GM23338 (cell line): ENCODE results near the gene WNT7A. TPM values are rescaled to one million over a fixed set of nuclear protein-coding genes. Genes with fewer than 3 reads are reported as not detected.

Experiments
- ATAC-seq: fragments of 200-7000 bp; cut with Tn5 transposase; 3 replicates; pipeline ENCODE4 v1.9.1; 2020
- DNase-seq: peaks from one replicate; pipeline ENCODE4 v3.0.0-alpha.2; 2015; ENCODE audit warnings: low spot score
- H2AFZ ChIP-seq: fragments of 200-600 bp; sonication (generic); 2 replicates; pipeline ENCODE4 v1.8.0; 2016; ENCODE audit warnings: antibody characterized with exemption, mild to moderate bottlenecking, moderate library complexity
- H3F3A ChIP-seq: fragments of 200-600 bp; sonication (generic); replicated peaks from 2 replicates; pipeline ENCODE4 v1.8.0; 2017; ENCODE audit warnings: antibody characterized with exemption, mixed run types, low read depth
- H3K27ac ChIP-seq: fragments of 200-600 bp; sonication (generic); 2 replicates; pipeline ENCODE4 v1.6.1; 2016; ENCODE audit warnings: low read depth
- H3K27me3 ChIP-seq: fragments of 200-600 bp; sonication (generic); 2 replicates; pipeline ENCODE4 v1.8.0; 2016; ENCODE audit warnings: mild to moderate bottlenecking, mixed run types, moderate library complexity; ENCODE audit not compliant: insufficient read depth
- H3K36me3 ChIP-seq: fragments of 200-600 bp; sonication (generic); 2 replicates; pipeline ENCODE4 v1.8.0; 2016; ENCODE audit warnings: mild to moderate bottlenecking; ENCODE audit not compliant: insufficient read depth
- H3K4me1 ChIP-seq: fragments of 200-600 bp; sonication (generic); 2 replicates; pipeline ENCODE4 v1.8.0; 2016; ENCODE audit warnings: mild to moderate bottlenecking, moderate library complexity; ENCODE audit not compliant: insufficient read depth
- H3K4me2 ChIP-seq: fragments of 200-600 bp; sonication (generic); 2 replicates; pipeline ENCODE4 v1.7.1; 2017; ENCODE audit warnings: mixed run types
- H3K4me3 ChIP-seq: fragments of 200-600 bp; sonication (generic); 2 replicates; pipeline ENCODE4 v1.6.1; 2016; ENCODE audit warnings: mixed run types
- H3K79me2 ChIP-seq: fragments of 200-600 bp; sonication (generic); replicated peaks from 2 replicates; pipeline ENCODE4 v1.8.0; 2017; ENCODE audit warnings: mild to moderate bottlenecking; ENCODE audit not compliant: insufficient read depth
- H3K9me2 ChIP-seq: fragments of 200-600 bp; sonication (generic); 2 replicates; pipeline ENCODE4 v1.8.0; 2017; ENCODE audit not compliant: insufficient read depth
- H4K20me1 ChIP-seq: fragments of 200-600 bp; sonication (generic); replicated peaks from 2 replicates; pipeline ENCODE4 v1.8.0; 2017; ENCODE audit warnings: mild to moderate bottlenecking; ENCODE audit not compliant: insufficient read depth
- H3K27ac Mint-ChIP-seq: 2 replicates; pipeline ENCODE4 v1.8.0; 2020; ENCODE audit warnings: inconsistent platforms, mild to moderate bottlenecking, moderate library complexity, mixed read lengths
- H3K27me3 Mint-ChIP-seq: 3 replicates; pipeline ENCODE4 v1.8.0; 2022; ENCODE audit warnings: low read depth, mild to moderate bottlenecking, moderate library complexity, mixed read lengths, inconsistent platforms; ENCODE audit not compliant: insufficient read depth, poor library complexity
- H3K36me3 Mint-ChIP-seq: 3 replicates; pipeline ENCODE4 v1.8.0; 2021; ENCODE audit warnings: low read depth, mild to moderate bottlenecking, inconsistent platforms, moderate library complexity, mixed read lengths
- H3K4me1 Mint-ChIP-seq: 3 replicates; pipeline ENCODE4 v1.8.0; 2020; ENCODE audit warnings: mild to moderate bottlenecking, inconsistent platforms, mixed read lengths
- H3K4me3 Mint-ChIP-seq: 3 replicates; pipeline ENCODE4 v1.8.0; 2021; ENCODE audit warnings: moderate library complexity, mild to moderate bottlenecking, inconsistent platforms, mixed read lengths
- H3K9me3 Mint-ChIP-seq: 3 replicates; pipeline ENCODE4 v1.8.0; 2020; ENCODE audit warnings: moderate library complexity, mild to moderate bottlenecking, inconsistent platforms, mixed read lengths
- STAT1 ChIP-seq: IDR thresholded peaks from one replicate; pipeline ENCODE4 v1.6.1; 2016; ENCODE audit warnings: antibody characterized with exemption; ENCODE audit not compliant: unreplicated experiment
- ZNF462 ChIP-seq: fragments of 250-450 bp; sonication (Bioruptor Pico); IDR thresholded peaks from 2 replicates; pipeline ENCODE4 v1.5.0; 2020; ENCODE audit warnings: mild to moderate bottlenecking, moderate library complexity
- polyA plus RNA-seq: library from polyadenylated mRNA; unstranded; fragments of >200 nt; fragmentation: Nextera tagmentation; extraction: Ambion mirVana; gene quantifications from 2 replicates; pipeline ENCODE4 v1.2.1, GENCODE V29; 2016
- total RNA-seq: library from RNA; depleted of rRNA; stranded (reverse); fragments of >200 nt; shearing (Covaris generic); gene quantifications from 2 replicates; pipeline ENCODE4 v1.2.3, GENCODE V29; 2014
- TF ChIP-seq, protein P1 (sequence below): IDR thresholded peaks from 2 replicates; pipeline ENCODE4 v1.6.1; 2016; ENCODE audit warnings: antibody characterized with exemption

WNT7A gene
- total and polyA plus RNA-seq, 2 experiments from 2014 or later = not detected

GRCh38 chr3:13836658-13837587 lies 42.9 kb downstream of the WNT7A start (continued):
- no peak for TF ChIP-seq ZNF462

DNA sequence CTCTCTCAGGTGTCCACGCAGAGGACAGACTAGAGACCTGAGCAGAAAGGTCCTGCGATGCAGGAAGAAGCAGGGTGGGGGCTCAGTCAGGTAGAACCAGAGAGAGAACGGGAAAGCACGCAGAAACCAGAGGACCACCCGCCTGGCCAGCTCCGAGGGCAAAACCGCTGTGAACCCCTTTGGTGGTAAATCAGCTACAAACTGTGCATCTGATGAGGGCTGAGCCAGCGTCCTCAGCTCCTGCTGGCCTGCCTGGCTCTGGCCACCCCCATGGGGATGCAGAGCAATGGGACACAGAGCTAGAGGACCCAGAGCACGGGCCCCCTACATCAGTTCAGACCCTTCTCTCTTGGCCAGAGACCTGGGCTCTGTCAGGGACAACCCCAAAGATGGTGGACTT lies 44.6 kb downstream of the WNT7A start:
- no peaks in the 10 kb centered on the region for H3K9me3 Mint-ChIP-seq
- Histone ChIP-seq H2AFZ (no peak overlapping the region), H3K27ac (no peak overlapping the region), H3K4me1 (no peaks in the 10 kb centered on the region), H3K9me2 (no peaks in the 10 kb centered on the region), H3K79me2 (no peaks in the 10 kb centered on the region), H3K4me2 (no peak overlapping the region), H3F3A (no peaks in the 10 kb centered on the region), H3K27me3 (no peaks in the 10 kb centered on the region), H3K4me3 (no peak overlapping the region), H3K36me3 (no peaks in the 10 kb centered on the region), H4K20me1 (no peaks in the 10 kb centered on the region)
- TF ChIP-seq, protein P1, sequence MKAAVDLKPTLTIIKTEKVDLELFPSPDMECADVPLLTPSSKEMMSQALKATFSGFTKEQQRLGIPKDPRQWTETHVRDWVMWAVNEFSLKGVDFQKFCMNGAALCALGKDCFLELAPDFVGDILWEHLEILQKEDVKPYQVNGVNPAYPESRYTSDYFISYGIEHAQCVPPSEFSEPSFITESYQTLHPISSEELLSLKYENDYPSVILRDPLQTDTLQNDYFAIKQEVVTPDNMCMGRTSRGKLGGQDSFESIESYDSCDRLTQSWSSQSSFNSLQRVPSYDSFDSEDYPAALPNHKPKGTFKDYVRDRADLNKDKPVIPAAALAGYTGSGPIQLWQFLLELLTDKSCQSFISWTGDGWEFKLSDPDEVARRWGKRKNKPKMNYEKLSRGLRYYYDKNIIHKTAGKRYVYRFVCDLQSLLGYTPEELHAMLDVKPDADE = no peak
- no peak for TF ChIP-seq STAT1
- H3K36me3 Mint-ChIP-seq = no peaks in the 10 kb centered on the region; the same call in 2 of the 3 replicates
- H3K27me3 Mint-ChIP-seq = peaks cover 12% of the 10 kb centered on the region
- DNase-seq (no peak), ATAC-seq (no peak)
- H3K4me3 Mint-ChIP-seq = no peak overlapping the region
- H3K4me1 Mint-ChIP-seq = peaks cover 3% of the 10 kb centered on the region; the same call in 1 of the 3 replicates
- no peak overlapping the region for H3K27ac Mint-ChIP-seq
